Panc1 (cell line): ENCODE results near the gene USP28. TPM values are rescaled to one million over a fixed set of nuclear protein-coding genes. Genes with fewer than 3 reads are reported as not detected.

Source experiments
- ATAC-seq: fragments of 200-7000 bp; cut with Tn5 transposase; 2 replicates; pipeline ENCODE4 v1.9.1; 2020; ENCODE audit warnings: mild to moderate bottlenecking, moderate library complexity
- BruUV-seq: library from RNA; stranded (reverse); fragments of 400-500 nt; replicated peaks from 2 replicates; lab custom pipeline; 2021; lab: Mats Ljungman, UMichigan
- CTCF ChIA-PET: fragments of 300-600 bp; sonication (Branson Sonifier 250); formaldehyde crosslinking; loops from one replicate; lab custom pipeline; 2022; ENCODE audit warnings: antibody characterized with exemption; lab: Charles Lee
- POLR2A ChIA-PET: fragments of 300-600 bp; sonication (Branson Sonifier 250); formaldehyde crosslinking; loops from one replicate; lab custom pipeline; 2022; ENCODE audit warnings: antibody characterized with exemption; lab: Charles Lee
- DNase-seq: peaks from one replicate; pipeline ENCODE4 v3.0.0-alpha.2; 2010; ENCODE audit warnings: low read depth, low spot score
- H3K27ac ChIP-seq: 2 replicates; pipeline ENCODE4 v1.5.1; 2011; ENCODE audit warnings: mild to moderate bottlenecking, low read length, inconsistent platforms
- H3K27me3 ChIP-seq: fragments of 200-500 bp; sonication (Bioruptor generic); 2 replicates; pipeline ENCODE4 v1.6.0; 2014; ENCODE audit warnings: low read length, inconsistent platforms; ENCODE audit not compliant: control insufficient read depth, insufficient read depth
- H3K36me3 ChIP-seq: fragments of 200-500 bp; sonication (Bioruptor generic); 2 replicates; pipeline ENCODE4 v1.5.1; 2014; ENCODE audit warnings: inconsistent platforms, mild to moderate bottlenecking, low read length, moderate library complexity; ENCODE audit not compliant: control insufficient read depth, insufficient read depth
- H3K4me1 ChIP-seq: 2 replicates; pipeline ENCODE4 v1.5.1; 2011; ENCODE audit warnings: inconsistent platforms, mild to moderate bottlenecking, low read length, moderate library complexity; ENCODE audit not compliant: control insufficient read depth, insufficient read depth
- H3K4me3 ChIP-seq, 2 experiments: 2 replicates each; pipeline ENCODE4 v1.5.1; 2011 to 2012; ENCODE audit warnings: low read depth in 2 of 2, low read length in 2 of 2, mild to moderate bottlenecking in 2 of 2, inconsistent platforms in 1 of 2, moderate library complexity in 1 of 2
- H3K9me3 ChIP-seq: fragments of 200-500 bp; sonication (Bioruptor generic); 2 replicates; pipeline ENCODE4 v1.5.1; 2014; ENCODE audit warnings: low read depth, mild to moderate bottlenecking, inconsistent platforms, low read length, moderate library complexity; ENCODE audit not compliant: control insufficient read depth, insufficient read depth
- POLR2AphosphoS5 ChIP-seq: IDR thresholded peaks from 2 replicates; pipeline ENCODE4 v1.6.1; 2012; ENCODE audit warnings: mild to moderate bottlenecking, low read depth, low read length, moderate library complexity
- REST ChIP-seq, 2 experiments: IDR thresholded peaks; 2 replicates each; pipeline ENCODE4 v1.6.1; 2011 to 2012; ENCODE audit warnings: low read depth in 2 of 2, control low read depth in 1 of 2, low read length in 1 of 2, mild to moderate bottlenecking in 1 of 2, moderate library complexity in 1 of 2; ENCODE audit not compliant: insufficient read depth in 1 of 2
- SIN3A ChIP-seq: IDR thresholded peaks from 2 replicates; pipeline ENCODE4 v1.6.1; 2012; ENCODE audit warnings: low read depth, mild to moderate bottlenecking, low read length, moderate library complexity, borderline replicate concordance; ENCODE audit not compliant: insufficient read depth
- TCF7L2 ChIP-seq: IDR thresholded peaks from 2 replicates; pipeline ENCODE4 v1.6.1; 2011; ENCODE audit warnings: mild to moderate bottlenecking, low read depth, low read length, inconsistent platforms
- in situ Hi-C: cut with HindIII; loops from 2 replicates; pipeline ENCODE4 v1.10.0; 2016; ENCODE audit warnings: low sequenced_read_pairs, low pct_unique_long_range_greater_than_20kb
- intact Hi-C: fragments of 100-400 bp; cut with micrococcal nuclease; formaldehyde crosslinking; loops from one replicate; pipeline ENCODE4 v1.10.0; 2022; ENCODE audit not compliant: unreplicated experiment
- total RNA-seq: library from RNA; stranded (reverse); gene quantifications from one replicate; pipeline ENCODE4 v1.2.1, GENCODE V29; 2021; ENCODE audit not compliant: unreplicated experiment
- TF ChIP-seq, protein P1 (sequence below): fragments of 450-650 bp; IDR thresholded peaks from 2 replicates; pipeline ENCODE4 v1.5.1; 2017; ENCODE audit warnings: mild to moderate bottlenecking

Gene USP28
- total RNA-seq, 1 experiment from 2014 or later = 52.3 TPM

DNA sequence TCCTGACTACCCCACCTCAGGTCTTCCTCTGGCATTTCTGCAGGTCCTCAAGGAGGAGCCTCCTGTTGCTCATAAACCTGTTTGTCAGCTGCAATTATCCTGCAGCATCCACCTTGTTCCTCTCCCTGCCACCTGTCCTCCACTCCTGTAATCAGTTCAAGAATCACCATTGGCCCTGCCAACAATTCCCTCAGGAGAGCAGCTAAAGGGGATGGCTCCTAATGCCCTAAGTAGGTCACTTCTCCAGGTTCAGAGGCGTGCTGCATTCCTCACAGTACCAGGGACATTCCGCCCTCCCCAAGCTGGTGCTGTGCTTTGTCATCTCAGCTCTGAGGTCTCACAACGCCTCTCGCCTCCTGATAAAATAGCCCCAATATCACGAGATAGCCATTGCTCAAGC lies 93.7 kb downstream of the USP28 start:
- TF ChIP-seq POLR2AphosphoS5 (no peak), REST (IDR thresholded peaks at IDR 0.05; ENCODE audit: insufficient read depth in 1 of 2, low read depth in 2 of 2, low read length in 1 of 2) (no peak), TCF7L2 (no peak), SIN3A (no peak)
- TF ChIP-seq, protein P1, sequence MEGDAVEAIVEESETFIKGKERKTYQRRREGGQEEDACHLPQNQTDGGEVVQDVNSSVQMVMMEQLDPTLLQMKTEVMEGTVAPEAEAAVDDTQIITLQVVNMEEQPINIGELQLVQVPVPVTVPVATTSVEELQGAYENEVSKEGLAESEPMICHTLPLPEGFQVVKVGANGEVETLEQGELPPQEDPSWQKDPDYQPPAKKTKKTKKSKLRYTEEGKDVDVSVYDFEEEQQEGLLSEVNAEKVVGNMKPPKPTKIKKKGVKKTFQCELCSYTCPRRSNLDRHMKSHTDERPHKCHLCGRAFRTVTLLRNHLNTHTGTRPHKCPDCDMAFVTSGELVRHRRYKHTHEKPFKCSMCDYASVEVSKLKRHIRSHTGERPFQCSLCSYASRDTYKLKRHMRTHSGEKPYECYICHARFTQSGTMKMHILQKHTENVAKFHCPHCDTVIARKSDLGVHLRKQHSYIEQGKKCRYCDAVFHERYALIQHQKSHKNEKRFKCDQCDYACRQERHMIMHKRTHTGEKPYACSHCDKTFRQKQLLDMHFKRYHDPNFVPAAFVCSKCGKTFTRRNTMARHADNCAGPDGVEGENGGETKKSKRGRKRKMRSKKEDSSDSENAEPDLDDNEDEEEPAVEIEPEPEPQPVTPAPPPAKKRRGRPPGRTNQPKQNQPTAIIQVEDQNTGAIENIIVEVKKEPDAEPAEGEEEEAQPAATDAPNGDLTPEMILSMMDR = no peak
- ChIA-PET POLR2A (no interaction called here), CTCF (interaction anchor here (0.6 kb wide), 1 partner anchor 10 kb away, joined by 4 read pairs; no protein-coding TSS in a partner anchor)
- Histone ChIP-seq H3K27me3 (peaks cover 5% of the 10 kb centered on the region; the same call in 1 of the 2 replicates), H3K27ac (no peak overlapping the region), H3K4me1 (no peaks in the 10 kb centered on the region), H3K4me3 (no peak overlapping the region), H3K9me3 (no peaks in the 10 kb centered on the region), H3K36me3 (no peaks in the 10 kb centered on the region)
- intact Hi-C loops = no loop called here
- in situ Hi-C loops = no loop called here
- no peak for DNase-seq
- no TSS peak for BruUV-seq
- ATAC-seq = no peak

DNA sequence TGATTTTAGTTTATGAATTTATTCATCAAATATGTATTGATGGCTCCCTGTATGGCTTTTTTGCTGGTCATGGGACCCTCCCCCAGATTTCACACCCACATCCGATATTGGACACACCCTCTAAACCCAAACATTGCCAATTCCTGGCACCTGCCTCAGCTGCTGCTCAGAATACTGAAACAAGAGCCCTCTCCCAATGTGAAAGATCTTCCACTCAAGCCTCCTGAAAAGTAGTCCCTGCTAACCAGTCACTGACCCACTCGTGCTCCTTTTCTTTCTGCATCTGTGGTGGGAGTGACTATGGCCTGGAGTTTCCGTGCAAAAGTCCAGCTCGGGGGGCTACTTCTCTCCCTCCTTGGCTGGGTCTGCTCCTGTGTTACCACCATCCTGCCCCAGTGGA lies 95.9 kb downstream of the USP28 start, which contains the start of gene CLDN25:
Gene CLDN25 (plus strand): TSS at position 301 of the 400 bp plus-strand sequence. CDS start 0 bp downstream, at position 301.
- no peaks in the 10 kb centered on the region for H3K9me3 ChIP-seq
- TF ChIP-seq SIN3A = no peak
- TF ChIP-seq TCF7L2 = no peak
- TF ChIP-seq REST (IDR thresholded peaks at IDR 0.05; ENCODE audit: insufficient read depth in 1 of 2, low read depth in 2 of 2, low read length in 1 of 2) = no peak
- no peak for TF ChIP-seq POLR2AphosphoS5
- TF ChIP-seq, protein P1 = no peak
- peaks cover 8% of the 10 kb centered on the region for H3K27me3 ChIP-seq
- intact Hi-C loops (no loop called here), in situ Hi-C loops (no loop called here)
- ChIA-PET POLR2A (no interaction called here), CTCF (no interaction called here)
- no peak for DNase-seq
- H3K4me1 ChIP-seq = no peaks in the 10 kb centered on the region
- BruUV-seq = no TSS peak
- no peak within 1 kb of the TSS for H3K27ac ChIP-seq
- ATAC-seq = no peak
- H3K36me3 ChIP-seq = no peaks in the 10 kb centered on the region
- H3K4me3 ChIP-seq = no peak within 1 kb of the TSS
